ENCODE measurements around the gene MCC.

- TF ChIP-seq, protein P1, sequence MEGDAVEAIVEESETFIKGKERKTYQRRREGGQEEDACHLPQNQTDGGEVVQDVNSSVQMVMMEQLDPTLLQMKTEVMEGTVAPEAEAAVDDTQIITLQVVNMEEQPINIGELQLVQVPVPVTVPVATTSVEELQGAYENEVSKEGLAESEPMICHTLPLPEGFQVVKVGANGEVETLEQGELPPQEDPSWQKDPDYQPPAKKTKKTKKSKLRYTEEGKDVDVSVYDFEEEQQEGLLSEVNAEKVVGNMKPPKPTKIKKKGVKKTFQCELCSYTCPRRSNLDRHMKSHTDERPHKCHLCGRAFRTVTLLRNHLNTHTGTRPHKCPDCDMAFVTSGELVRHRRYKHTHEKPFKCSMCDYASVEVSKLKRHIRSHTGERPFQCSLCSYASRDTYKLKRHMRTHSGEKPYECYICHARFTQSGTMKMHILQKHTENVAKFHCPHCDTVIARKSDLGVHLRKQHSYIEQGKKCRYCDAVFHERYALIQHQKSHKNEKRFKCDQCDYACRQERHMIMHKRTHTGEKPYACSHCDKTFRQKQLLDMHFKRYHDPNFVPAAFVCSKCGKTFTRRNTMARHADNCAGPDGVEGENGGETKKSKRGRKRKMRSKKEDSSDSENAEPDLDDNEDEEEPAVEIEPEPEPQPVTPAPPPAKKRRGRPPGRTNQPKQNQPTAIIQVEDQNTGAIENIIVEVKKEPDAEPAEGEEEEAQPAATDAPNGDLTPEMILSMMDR (IDR thresholded peaks at IDR 0.05; ENCODE audit: insufficient read depth, low read depth, low read length) = no peak
- no peak for TF ChIP-seq EZH2 (IDR thresholded peaks at IDR 0.05; ENCODE audit: insufficient read depth, low read length)
These were observed 25.4 kb upstream of the MCC start, which contains the start of gene YTHDC2 for GRCh38 chr5:113513384-113514288.
